Heart left ventricle (tissue), 13 donors: ENCODE data around the gene OTOGL.

Experiments used
- CTCF ChIP-seq, 12 donors: fragments of 200-600 bp; sonication (generic) in 4 of 12; IDR thresholded peaks; one replicate each; pipeline versions ENCODE4 v1.5.0 to v1.8.0; 2018 to 2022; ENCODE audit warnings: antibody characterized with exemption in 12 of 12, mild to moderate bottlenecking in 5 of 12
- POLR2A ChIP-seq, 2 donors: fragments of 450-650 bp; IDR thresholded peaks; one replicate each; pipeline ENCODE4 v1.6.1; 2017; ENCODE audit warnings: antibody characterized with exemption in 2 of 2, mild to moderate bottlenecking in 2 of 2, moderate library complexity in 2 of 2
- donor health status: ischemic (EF 13 %, LVEDD 7.1; RV severe dilation, severe dysfunction).
- donor health status: DM: no; HTN: yes; CAD: no.
- donor health status: DM: no; HTN: no; CAD: no.
- donor health status: ischemic (EF 25% LVEDD 6.9; RV normal size, moderate dysfunction).
- donor health status: ischemic (EF 25% LVEDD 5.7; RV mildly dilated, moderate dysfunction).
- donor health status: ischemic (EF 35%, LVEDD 5.7; RV mildly dilated, moderate dysfunction).
- donor health status: nonischemic (EF 11% LVEDD 7.7; RV severe dilation, severe dysfunction).
- donor health status: DM: yes; HTN: yes; CAD: no.
- donor health status: PGD.
- donor health status: ischemic (EF 29% LVEDD 5.4; RV normal size, mild dysfunction).
- donor health status: nonischemic (EF 23%, LVEDD 6.1; RV moderate dilation, normal function).

- no peak for TF ChIP-seq POLR2A (IDR thresholded peaks at IDR 0.05)
- TF ChIP-seq CTCF (IDR thresholded peaks at IDR 0.05), result no peak
Measured at GRCh38 chr12:80401191-80401590, 301.9 kb downstream of the OTOGL start.
